Measurements from ENCODE around the gene NUDT17.

The NUDT17 gene

DNA sequence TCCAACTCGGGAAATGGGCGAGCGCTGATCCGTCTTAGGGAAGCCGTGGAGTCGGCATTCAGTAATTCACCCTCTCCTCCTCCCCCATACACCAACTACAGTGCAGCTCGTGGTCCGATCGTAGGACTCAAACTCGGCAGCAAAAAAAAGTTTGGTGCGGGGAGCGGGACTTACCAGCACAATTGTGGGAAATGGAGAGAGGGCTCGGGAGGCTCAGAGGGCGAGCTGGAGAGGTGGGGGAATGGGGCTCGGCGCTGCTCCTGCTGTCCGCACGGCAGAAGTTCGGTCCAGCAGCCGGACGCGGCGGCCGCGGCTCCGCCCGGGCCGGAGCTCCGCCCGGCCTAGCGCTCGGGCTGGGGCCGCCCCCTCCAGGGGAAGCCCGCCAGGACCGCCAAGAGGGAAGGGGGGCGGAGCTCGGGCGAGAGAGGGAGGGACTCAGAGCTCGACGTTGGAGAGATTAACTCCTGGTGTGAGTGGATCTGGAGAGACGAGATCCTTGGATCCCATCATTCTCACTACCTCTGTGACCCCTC lies 14.1 kb downstream of the NUDT17 start:
- peak; percentile 83 for DNase-seq (ENCODE audit: low spot score)
- peaks cover 12% of the 10 kb centered on the region for H3K4me1 Mint-ChIP-seq (ENCODE audit: low read depth)
- peak overlapping the region; percentile 87 for H3K27ac Mint-ChIP-seq
- no peaks in the 10 kb centered on the region for H3K9me3 Mint-ChIP-seq
- H3K27me3 Mint-ChIP-seq (ENCODE audit: low read depth) = peaks cover 16% of the 10 kb centered on the region
- peaks cover 7% of the 10 kb centered on the region for H3K36me3 Mint-ChIP-seq (ENCODE audit: low read depth)
- peak overlapping the region; percentile 98 for H3K4me3 Mint-ChIP-seq

DNA sequence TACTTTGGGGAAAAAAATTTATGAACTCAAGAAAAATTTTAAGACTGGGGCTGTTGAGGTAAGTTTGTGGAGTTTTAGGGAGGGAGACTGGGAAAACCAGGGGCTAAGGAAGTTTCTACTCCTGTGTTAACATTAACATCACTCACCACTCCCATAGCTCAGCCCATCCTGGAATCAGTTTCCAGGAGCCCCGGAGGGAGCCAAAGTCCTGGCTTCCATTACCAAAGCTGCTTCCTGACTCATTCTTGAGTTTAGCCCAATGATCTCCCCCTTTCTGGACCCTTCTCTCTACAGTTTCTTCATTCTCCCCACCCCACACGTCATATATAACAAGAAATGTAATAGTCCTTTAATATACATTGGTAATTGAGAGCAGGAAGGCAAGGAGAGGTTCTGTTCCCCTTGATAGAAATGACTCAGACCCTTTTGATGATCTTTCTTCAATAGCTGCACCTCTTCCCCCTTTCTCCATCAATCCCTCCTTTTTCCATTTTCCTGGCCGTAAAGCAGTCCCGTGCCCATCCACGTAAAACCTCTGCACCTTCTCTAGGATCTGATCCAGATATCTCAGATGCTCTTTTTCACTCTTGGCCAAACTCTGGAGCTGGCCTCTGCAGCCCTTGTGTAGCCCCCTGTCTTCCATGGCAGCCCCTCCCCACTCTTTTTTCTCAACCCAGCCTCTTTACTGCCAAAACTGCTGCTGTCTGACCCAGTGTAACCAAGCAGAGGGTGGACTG lies 18.0 kb downstream of the NUDT17 start:
- H3K36me3 Mint-ChIP-seq (ENCODE audit: low read depth) = no peaks in the 10 kb centered on the region
- H3K4me1 Mint-ChIP-seq (ENCODE audit: low read depth) = peaks cover 4% of the 10 kb centered on the region
- H3K4me3 Mint-ChIP-seq = no peak overlapping the region
- H3K27ac Mint-ChIP-seq = no peak overlapping the region
- peaks cover 41% of the 10 kb centered on the region for H3K27me3 Mint-ChIP-seq (ENCODE audit: low read depth)
- no peaks in the 10 kb centered on the region for H3K9me3 Mint-ChIP-seq
- DNase-seq (ENCODE audit: low spot score) = no peak

DNA sequence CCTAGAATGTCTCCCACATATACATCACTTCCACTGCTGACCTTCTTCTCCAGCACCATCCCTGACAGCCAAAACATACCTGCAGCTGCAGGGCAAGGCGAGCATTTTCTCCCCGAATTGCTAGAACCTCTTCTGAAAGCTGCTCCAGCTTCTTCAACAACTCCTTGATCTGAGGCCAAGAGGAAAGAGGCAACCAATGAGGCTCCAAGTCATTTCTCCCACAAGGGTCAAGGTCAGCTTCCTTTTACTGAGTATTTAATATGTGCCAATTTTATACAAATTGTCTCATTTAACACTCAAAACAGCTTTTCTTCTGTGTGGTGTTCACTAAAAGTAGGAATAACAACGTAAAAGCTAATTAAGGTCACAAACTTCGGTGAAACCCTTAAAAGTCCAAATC lies 22.8 kb downstream of the NUDT17 start:
- no peaks in the 10 kb centered on the region for H3K36me3 Mint-ChIP-seq (ENCODE audit: low read depth)
- peaks cover 54% of the 10 kb centered on the region for H3K27me3 Mint-ChIP-seq (ENCODE audit: low read depth)
- no peaks in the 10 kb centered on the region for H3K9me3 Mint-ChIP-seq
- H3K4me1 Mint-ChIP-seq (ENCODE audit: low read depth) = peaks cover 13% of the 10 kb centered on the region
- no peak for DNase-seq (ENCODE audit: low spot score)
- H3K27ac Mint-ChIP-seq = no peak overlapping the region
- H3K4me3 Mint-ChIP-seq = no peak overlapping the region

DNA sequence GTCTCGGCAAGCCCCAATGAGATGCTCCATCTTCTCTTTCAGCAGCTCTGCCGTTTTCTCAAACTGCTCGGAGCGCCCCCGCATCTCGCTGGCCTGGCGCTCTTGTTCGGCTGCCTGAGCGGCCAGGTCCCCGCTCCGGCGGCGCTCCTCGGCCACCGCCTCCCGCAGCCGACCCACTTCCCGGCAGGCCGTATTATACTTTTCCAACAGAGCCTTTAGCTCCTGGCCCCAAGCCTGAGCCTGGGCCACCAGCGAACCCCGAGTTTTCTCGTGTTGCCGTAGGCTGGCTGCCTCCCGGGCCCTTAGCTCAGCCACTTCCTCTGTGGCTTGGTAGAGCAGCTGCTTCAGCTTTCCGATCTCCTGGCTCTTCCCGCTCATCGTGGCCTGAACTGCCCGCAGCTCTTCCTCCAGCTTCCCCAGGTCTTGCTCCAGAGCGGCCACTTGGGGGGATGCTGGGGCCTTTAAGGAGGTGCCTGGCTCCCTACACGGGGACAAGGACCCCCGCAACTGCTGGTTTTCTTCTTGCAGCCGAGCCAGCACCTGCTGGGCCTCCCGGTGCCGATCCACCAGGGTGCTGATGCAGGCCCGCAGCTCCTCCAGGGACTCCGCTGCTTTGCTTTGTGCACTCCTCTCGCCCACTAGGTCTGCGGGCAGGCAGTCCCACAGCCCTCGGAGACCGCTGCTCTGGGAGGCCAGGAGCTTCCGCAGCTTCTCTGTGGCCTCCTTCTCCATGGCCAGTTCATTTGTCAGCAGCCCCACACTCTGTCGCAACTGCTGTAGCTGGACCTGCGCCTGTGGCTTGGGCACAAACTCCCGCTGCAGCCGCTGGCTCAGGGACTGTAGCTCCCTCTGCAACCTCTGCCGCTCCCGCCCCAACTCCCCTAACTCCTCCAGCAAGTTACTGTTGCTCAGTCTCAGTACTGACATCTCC lies 26.8 kb downstream of the NUDT17 start:
- Mint-ChIP-seq H3K4me3 (peak overlapping the region; percentile 80), H3K27me3 (ENCODE audit: low read depth) (peaks cover 42% of the 10 kb centered on the region), H3K36me3 (ENCODE audit: low read depth) (no peaks in the 10 kb centered on the region), H3K4me1 (ENCODE audit: low read depth) (peaks cover 13% of the 10 kb centered on the region), H3K9me3 (no peaks in the 10 kb centered on the region), H3K27ac (peak overlapping the region; percentile 31)
- DNase-seq (ENCODE audit: low spot score) = peak; percentile 31

DNA sequence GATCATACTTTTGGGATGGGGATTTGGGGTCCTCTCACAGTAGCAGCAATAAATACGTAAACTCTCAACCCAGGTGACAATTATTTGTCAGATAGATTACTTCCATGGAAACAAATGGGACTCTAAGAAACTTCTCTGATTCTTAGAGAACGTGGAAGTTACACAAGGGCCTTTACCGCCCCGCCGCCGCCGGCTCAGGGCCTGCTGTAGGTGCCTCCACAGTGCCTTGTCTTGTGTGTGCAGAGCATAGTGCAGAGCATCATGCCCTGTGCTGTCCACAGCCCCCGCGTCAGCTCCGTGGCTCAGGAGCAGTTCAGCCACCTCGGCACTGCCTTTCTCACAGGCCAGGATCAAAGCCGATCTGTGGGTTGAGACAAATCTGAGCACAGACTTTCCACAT lies 29.2 kb downstream of the NUDT17 start:
- peaks cover 16% of the 10 kb centered on the region for H3K4me1 Mint-ChIP-seq (ENCODE audit: low read depth)
- no peak overlapping the region for H3K4me3 Mint-ChIP-seq
- peaks cover 40% of the 10 kb centered on the region for H3K27me3 Mint-ChIP-seq (ENCODE audit: low read depth)
- no peak overlapping the region for H3K27ac Mint-ChIP-seq
- H3K9me3 Mint-ChIP-seq = no peaks in the 10 kb centered on the region
- DNase-seq (ENCODE audit: low spot score) = no peak
- H3K36me3 Mint-ChIP-seq (ENCODE audit: low read depth) = no peaks in the 10 kb centered on the region

DNA sequence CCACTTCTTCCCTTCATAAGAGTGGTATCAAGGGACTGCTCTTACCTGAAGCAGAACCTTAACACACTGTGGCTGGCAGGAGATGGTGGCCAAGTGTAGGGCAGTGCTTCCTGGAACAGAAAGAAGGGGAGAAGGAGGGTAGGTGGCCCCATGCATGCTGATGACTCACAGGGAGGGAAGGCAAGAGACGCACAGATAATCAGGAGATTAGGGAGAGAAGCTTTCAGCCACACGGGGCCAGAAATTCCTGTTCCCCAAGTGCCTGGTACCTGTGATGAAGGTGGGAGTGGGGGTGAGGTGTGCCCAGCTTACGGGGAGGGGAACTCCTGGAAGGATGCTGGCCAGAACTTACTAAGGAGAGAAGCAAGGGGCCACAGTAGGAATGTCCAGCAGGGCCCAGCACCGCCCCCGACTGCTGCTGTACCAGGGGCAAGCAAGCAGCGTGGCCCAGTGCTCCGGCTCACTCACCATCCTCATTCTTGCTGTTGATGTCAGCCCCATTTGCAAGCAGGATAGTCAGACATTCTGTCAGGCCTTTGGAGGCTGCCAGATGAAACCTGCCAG lies 32.6 kb downstream of the NUDT17 start:
- no peaks in the 10 kb centered on the region for H3K36me3 Mint-ChIP-seq (ENCODE audit: low read depth)
- H3K4me3 Mint-ChIP-seq = no peak overlapping the region
- H3K27ac Mint-ChIP-seq = no peak overlapping the region
- H3K9me3 Mint-ChIP-seq = no peaks in the 10 kb centered on the region
- H3K27me3 Mint-ChIP-seq (ENCODE audit: low read depth) = peaks cover 33% of the 10 kb centered on the region
- peaks cover 4% of the 10 kb centered on the region for H3K4me1 Mint-ChIP-seq (ENCODE audit: low read depth)
- DNase-seq (ENCODE audit: low spot score) = no peak

DNA sequence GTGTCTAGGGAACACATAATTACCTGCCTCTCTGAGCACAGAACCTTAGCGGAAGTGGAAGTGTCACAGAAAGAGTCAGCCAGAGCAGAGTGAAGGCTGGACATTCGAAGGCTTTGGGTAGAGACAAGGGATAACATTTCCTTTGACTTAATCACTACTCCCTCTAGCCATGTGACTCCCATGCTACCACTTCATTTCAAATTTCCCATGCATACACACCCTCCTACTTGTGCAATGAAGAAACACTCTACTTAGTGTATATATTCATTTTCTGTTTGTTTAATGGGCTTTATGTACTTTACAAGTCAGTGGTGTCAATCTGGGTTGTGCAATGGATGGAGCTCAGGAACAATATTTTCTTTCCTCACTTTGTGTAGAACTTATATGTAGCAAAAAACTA lies 33.3 kb downstream of the NUDT17 start:
- Mint-ChIP-seq H3K4me3 (no peak overlapping the region), H3K27me3 (ENCODE audit: low read depth) (peaks cover 32% of the 10 kb centered on the region)
- DNase-seq (ENCODE audit: low spot score) = no peak

DNA sequence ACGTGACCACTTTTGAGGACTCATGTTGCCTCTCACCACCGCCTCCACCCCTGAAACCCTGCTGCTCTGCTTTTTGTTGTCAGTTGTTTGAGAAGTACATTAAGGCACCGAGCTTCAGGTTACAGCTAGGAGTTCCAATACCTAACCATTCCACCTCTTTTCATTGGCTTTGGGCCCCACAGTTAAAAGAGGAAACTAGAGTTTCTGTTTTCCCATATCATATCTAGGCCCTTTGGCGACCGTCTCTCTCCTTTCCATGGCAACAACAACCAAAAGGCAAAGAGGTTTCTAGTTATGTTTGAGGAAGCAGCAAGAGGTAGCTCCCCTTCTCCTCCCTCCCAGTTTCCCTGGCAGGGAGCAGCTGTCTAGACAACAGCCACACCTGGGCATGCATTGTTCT lies 34.3 kb downstream of the NUDT17 start:
- no peak for DNase-seq (ENCODE audit: low spot score)
- H3K4me1 Mint-ChIP-seq (ENCODE audit: low read depth) = peaks cover 4% of the 10 kb centered on the region
- no peaks in the 10 kb centered on the region for H3K36me3 Mint-ChIP-seq (ENCODE audit: low read depth)
- H3K4me3 Mint-ChIP-seq = no peak overlapping the region
- no peaks in the 10 kb centered on the region for H3K9me3 Mint-ChIP-seq
- H3K27ac Mint-ChIP-seq = no peak overlapping the region
- H3K27me3 Mint-ChIP-seq (ENCODE audit: low read depth) = peaks cover 36% of the 10 kb centered on the region

More for the DNA sequence above, 33.3 kb downstream of the NUDT17 start:
- peaks cover 3% of the 10 kb centered on the region for H3K4me1 Mint-ChIP-seq (ENCODE audit: low read depth)
- H3K27ac Mint-ChIP-seq = no peak overlapping the region
- no peaks in the 10 kb centered on the region for H3K9me3 Mint-ChIP-seq
- H3K36me3 Mint-ChIP-seq (ENCODE audit: low read depth) = no peaks in the 10 kb centered on the region

DNA sequence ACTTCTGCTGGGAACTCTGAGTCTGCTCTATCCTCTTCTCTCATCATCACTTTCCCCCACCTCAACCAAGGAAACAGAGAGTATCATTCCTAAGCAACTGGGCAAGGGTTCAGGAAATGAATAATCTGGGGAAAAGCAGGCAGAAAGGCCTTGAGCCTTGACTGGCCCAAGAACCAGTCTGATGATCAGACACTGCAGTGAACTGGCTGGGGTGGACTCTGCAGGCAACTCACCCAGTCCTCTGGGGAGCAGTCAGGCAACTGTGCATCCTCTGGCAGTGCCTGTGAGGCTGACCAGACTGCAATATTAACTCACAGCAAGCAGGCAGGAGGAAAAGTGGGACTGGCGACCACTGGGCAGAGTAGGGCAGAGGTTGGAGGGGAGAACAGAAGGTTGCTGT lies 39.2 kb downstream of the NUDT17 start:
- Mint-ChIP-seq H3K4me3 (peak overlapping the region; percentile 87), H3K27ac (no peak overlapping the region), H3K9me3 (no peaks in the 10 kb centered on the region), H3K4me1 (ENCODE audit: low read depth) (peaks cover 9% of the 10 kb centered on the region), H3K27me3 (ENCODE audit: low read depth) (peaks cover 37% of the 10 kb centered on the region), H3K36me3 (ENCODE audit: low read depth) (no peaks in the 10 kb centered on the region)
- no peak for DNase-seq (ENCODE audit: low spot score)

DNA sequence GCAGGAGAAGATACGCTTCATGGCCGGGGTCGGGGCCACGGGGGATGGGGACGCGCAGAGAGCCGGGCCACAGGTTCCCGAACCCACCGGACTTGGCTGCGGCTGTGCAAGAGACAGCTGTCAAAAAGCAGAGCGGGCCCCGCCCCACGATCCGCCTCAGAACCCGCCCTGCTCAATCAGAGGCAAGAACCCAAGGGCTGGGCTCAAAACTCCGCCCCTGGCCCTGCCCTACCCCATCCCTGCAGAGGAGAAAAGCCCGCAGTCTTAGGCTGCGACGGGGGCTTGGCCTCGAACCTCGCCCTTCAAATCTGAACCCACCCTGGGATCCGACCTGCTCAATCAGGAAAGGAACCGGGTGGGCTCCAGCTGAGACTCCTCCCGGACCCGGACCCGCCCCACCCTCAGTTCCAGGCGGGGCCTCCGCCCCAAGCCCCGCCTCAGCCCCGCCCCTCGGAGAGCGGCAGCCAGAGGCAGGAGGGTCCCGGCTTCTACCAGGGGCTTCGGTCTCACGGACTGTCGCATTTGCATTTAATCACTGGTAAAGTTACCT lies 40.4 kb downstream of the NUDT17 start, which contains the start of gene ANKRD35:
TSS of gene ANKRD35 (minus strand) at position 129 of the 550 bp plus-strand sequence. CDS start at position 21, 108 bp downstream.
- Mint-ChIP-seq H3K4me1 (ENCODE audit: low read depth) (peaks cover 9% of the 10 kb centered on the region), H3K36me3 (ENCODE audit: low read depth) (no peaks in the 10 kb centered on the region), H3K27ac (no peak within 1 kb of the TSS), H3K9me3 (no peaks in the 10 kb centered on the region), H3K4me3 (peak within 1 kb of the TSS; percentile 87), H3K27me3 (ENCODE audit: low read depth) (peaks cover 37% of the 10 kb centered on the region)
- peak; percentile 86 for DNase-seq (ENCODE audit: low spot score)

DNA sequence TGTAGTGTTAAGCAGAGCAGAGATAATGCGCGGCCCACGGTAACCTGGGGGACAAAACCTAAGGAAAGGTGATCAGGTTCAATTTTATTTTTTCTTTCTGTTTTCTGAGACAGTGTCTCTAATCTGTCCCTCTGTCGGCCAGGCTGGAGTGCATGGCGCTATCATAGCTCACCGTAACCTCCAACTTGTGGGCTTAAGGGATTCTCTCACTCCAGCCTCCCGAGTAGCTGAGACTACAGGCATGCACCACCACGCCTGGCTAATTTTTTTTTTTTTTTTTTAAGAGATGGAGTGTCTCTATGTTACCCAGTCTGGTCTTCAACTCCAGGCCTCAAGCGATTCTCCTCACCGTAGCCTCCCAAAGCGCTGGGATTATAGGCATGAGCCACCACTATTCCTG lies 41.0 kb downstream of the NUDT17 start:
- no peaks in the 10 kb centered on the region for H3K36me3 Mint-ChIP-seq (ENCODE audit: low read depth)
- no peak for DNase-seq (ENCODE audit: low spot score)
- H3K27me3 Mint-ChIP-seq (ENCODE audit: low read depth) = peaks cover 34% of the 10 kb centered on the region
- H3K4me1 Mint-ChIP-seq (ENCODE audit: low read depth) = peaks cover 9% of the 10 kb centered on the region
- H3K9me3 Mint-ChIP-seq = no peaks in the 10 kb centered on the region
- H3K4me3 Mint-ChIP-seq = peak overlapping the region; percentile 87
- no peak overlapping the region for H3K27ac Mint-ChIP-seq

DNA sequence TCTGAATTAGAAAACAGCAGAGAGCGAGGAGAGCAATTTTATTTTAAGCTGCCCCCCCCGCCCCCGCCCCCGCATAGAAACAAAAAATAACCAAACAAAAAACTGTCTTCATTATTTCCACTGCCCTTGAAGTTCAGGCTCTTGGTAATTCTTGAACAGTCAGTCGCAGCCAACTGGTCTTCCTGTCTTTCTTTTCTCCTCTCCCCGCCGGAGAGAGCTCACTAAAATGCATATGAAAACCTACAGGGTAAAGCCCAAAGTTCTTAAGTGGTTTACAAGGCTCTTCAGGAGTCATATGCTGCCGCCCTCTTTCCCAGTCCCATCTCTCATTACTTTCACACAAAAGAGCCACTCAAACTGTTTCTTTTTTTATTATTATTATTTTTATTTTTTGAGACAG lies 41.4 kb downstream of the NUDT17 start:
- no peak overlapping the region for H3K27ac Mint-ChIP-seq
- H3K9me3 Mint-ChIP-seq = no peaks in the 10 kb centered on the region
- H3K27me3 Mint-ChIP-seq (ENCODE audit: low read depth) = peaks cover 34% of the 10 kb centered on the region
- peak overlapping the region; percentile 68 for H3K4me3 Mint-ChIP-seq
- H3K4me1 Mint-ChIP-seq (ENCODE audit: low read depth) = peaks cover 9% of the 10 kb centered on the region
- no peak for DNase-seq (ENCODE audit: low spot score)
- H3K36me3 Mint-ChIP-seq (ENCODE audit: low read depth) = no peaks in the 10 kb centered on the region

DNA sequence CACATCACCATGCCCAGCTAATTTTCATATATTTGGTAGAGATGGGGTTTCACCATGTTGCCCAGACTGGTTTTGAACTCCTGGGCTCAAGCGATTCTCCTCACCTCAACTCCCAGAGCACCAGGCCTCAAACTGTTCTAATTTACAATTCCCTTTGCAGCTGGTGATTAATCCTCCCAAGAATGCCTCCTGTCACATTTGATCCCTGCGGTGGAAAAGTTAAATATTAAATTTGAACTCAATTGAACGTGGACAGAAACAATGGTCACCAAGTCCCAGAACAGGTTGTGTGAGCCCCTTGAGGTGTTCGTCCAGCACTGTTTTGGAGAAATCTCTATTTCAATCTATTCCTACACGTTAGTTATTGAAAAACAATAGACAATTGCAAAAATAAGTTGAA lies 42.2 kb downstream of the NUDT17 start:
- DNase-seq (ENCODE audit: low spot score) = no peak
- H3K27ac Mint-ChIP-seq = no peak overlapping the region
- H3K27me3 Mint-ChIP-seq (ENCODE audit: low read depth) = peaks cover 32% of the 10 kb centered on the region
- no peak overlapping the region for H3K4me3 Mint-ChIP-seq
- H3K9me3 Mint-ChIP-seq = no peaks in the 10 kb centered on the region
- H3K36me3 Mint-ChIP-seq (ENCODE audit: low read depth) = no peaks in the 10 kb centered on the region
- H3K4me1 Mint-ChIP-seq (ENCODE audit: low read depth) = peaks cover 14% of the 10 kb centered on the region
